Hematopoietic multipotent progenitor cell treated with erythropoietin and hydrocortisone succinate and interleukin-3 and kit ligand, for 4 days (in vitro differentiated cells): ENCODE measurements around the gene TUBB4B.
A peak's percentile ranks its signal among the peaks of the same experiment; 100 is the strongest.
"Not testable (repeated sequence)": the region's sequence is repeated elsewhere in the genome, so short reads cannot be mapped to it uniquely, and the experiment has no call there.

ENCODE experiments used
- DNase-seq: peaks from one replicate; pipeline ENCODE4 v3.0.0-alpha.2; 2015

TUBB4B gene

GRCh38 chr9:137237759-137238726 lies 3.0 kb upstream of the TUBB4B start:
- no peak for DNase-seq

DNA sequence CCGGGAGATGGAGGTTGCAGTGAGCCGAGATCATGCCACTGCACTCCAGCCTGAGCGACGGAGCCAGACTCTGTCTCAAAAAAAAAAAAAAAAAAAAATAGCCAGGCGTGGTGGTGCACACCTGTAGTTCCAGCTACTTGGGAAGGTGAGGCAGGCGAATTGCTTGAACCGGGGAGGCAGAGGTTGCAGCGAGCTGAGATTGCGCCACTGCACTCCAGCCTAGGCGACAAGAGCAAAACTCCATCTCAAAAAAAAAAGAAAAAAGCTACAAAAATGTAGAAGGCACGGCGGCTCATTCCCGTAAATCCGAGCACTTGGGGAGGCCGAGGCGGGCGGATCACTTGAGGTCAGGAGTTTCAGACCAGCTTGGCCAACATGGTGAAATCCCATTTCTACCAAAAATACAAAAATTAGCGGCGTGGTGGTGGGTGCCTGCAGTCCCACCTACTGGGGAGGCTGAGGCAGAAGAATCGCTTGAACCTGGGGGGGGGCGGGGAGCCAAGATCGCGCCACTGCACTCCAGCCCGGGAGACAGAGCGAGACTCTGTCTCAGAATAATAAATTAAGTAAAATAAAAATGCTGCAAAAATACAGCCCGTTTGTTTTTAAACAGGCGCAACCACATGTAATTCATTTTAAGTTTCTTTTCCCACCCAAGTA lies 1.4 kb upstream of the TUBB4B start:
- DNase-seq = not testable (repeated sequence)

DNA sequence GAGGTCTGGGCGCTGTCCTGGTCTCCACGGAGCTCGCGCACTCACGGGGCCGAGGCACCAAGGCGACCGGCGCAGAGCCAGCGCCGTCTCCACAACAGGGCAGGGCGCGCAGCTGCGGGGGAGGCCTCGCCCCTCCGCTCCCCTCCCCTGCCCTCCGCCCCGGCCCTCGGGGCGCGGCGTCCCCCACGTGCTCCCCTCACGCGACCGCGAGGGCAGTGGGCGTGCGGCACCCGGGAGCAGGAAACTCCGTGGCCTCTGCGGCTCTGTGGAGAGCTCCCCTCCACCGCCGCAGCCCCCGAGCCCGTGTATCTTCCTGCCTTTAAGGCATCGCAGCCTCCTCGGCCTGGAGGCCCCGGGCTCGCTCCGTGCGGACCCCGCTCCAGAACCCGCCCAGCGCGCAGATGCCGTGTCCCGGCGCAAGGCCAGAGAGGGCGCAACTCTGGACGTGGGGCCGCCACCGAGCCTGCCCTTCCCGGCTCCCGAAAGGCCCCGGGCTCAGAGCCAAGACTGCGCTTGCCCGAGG lies 708 bp upstream of the TUBB4B start:
- DNase-seq = peak; percentile 92

- DNase-seq = peak; percentile 78
Observed at GRCh38 chr9:137241490-137242268, 592 bp downstream of the TUBB4B start.

- DNase-seq = no peak
Observed at GRCh38 chr9:137242269-137243203, 1.4 kb downstream of the TUBB4B start.

DNA sequence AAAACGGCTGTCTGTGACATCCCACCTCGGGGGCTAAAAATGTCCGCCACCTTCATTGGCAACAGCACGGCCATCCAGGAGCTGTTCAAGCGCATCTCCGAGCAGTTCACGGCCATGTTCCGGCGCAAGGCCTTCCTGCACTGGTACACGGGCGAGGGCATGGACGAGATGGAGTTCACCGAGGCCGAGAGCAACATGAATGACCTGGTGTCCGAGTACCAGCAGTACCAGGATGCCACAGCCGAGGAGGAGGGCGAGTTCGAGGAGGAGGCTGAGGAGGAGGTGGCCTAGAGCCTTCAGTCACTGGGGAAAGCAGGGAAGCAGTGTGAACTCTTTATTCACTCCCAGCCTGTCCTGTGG lies 2.2 kb downstream of the TUBB4B start:
- not testable (repeated sequence) for DNase-seq

DNA sequence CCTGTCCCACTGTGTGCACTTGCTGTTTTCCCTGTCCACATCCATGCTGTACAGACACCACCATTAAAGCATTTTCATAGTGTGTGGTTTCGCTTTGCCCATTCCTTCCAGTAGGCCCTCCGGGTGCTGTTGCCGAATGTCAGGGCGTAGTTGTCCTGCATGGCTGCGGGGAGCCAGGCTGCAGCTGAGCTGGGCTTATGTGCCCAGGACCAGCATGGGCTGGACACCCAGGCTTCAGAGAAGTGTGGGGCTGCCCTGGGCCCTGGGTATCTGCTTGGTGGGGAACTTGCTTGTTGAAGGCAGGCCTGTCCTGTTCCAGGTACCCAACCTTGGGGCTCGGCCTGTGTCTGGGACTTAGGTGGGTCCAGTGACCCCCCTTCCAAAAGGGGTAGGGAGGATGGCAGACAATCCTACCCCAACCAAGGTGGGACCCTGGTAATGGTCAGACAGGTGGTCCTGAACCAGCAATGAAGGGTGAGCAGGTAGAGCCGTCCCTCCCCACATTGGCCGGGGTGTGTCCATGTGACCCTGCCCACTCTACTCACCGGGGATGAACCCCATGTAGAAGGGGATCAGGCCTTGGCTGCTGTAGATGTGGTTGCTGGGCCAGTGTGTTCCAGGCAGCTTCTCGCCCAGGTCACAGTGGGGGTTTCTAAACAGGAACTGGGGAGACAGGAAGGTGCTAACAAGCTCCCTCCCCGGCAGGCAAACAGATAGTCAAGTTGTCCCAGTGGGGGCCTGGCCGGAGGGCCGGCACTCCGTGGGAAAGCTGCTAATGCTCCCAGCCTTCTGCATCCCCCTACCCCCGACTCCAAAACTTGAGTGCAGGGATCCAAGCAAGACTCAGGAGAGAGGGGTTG lies 2.8 kb downstream of the TUBB4B start:
- DNase-seq = peak; percentile 57

DNA sequence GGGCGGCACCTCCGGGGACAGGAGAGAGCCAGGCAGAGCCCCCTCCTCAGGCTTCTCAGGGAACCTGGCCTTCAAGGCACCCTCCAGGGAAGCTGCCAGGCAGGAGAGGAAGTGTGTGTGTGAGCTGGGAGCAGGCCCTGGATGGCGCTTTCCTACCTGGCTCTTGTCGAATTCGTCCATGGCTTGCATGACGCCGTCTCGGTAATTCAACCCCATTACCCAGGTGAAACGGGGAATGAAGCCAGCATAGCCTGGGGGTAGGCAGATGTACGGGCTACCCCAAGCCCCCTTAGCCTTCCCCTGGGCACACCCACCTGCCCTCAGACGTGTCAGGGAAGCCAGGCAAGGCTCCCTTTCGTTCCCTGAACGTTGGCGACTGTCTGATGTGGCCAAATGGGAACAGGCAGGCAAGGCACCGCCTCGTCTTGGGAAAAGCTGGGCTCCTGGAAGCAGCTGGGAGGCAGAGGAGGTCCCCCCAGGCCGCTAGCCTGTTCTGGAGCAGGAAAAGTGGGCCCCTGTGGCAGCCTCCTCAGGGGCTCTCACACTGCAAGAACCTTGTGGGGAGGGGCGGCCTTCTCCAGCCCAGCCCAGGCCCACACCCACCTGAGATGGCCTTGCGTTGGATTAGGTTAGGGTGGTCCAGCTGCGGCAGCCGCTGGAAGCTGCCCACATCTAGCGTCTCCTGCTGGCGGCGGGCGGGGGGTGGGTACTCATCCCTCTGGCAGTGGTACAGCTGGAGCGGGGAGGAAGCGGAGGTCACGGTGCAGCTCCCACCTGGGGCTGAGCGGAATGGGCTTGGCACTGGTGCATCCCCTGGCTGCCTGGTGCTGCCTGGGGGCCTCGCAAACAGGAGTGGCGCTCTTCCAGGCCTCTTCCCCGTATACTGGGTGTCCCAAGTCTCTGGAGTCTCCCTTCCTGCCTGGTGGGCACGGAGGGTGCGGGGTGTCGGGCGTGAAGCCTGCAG lies 3.7 kb downstream of the TUBB4B start:
- DNase-seq = no peak

GRCh38 chr9:137245450-137246421 lies 4.6 kb downstream of the TUBB4B start:
- no peak for DNase-seq

DNA sequence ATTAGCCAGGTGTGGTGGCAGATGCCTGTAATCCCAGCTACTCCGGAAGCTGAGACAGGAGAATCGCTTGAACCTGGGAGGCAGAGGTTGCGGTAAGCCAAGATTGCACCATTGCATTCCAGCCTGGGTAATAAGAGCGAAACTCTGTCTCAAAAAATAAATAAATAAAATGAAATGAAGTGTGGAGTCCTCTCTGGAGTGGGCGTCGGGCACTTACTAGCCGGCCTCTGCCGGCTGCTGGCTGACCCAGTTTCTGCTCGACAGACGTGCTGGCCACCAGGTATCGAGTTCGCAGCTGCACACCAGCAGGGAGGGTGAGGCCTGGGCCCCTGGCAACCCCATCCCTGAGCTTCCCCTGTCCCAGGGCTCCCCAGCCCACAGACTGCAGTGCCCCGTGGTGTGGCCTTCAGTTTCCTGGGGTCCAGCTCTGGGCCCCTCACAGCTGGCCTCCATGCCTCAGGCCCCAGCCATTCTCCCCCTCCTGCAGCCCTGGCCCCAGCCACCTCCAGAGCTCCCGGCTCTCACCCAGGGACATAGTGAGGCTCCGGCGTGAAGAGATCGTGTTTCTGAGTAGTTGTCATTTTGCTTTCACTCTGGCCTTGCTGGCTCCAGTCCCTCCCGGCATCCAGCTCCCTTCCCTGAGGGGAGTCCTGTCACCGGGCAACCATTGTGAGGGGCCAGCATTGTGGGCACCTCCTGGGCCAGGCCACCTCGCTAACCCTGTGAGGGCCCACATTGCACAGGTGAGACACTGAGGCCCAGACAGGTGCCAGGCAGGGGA lies 6.2 kb downstream of the TUBB4B start:
- DNase-seq = no peak

- DNase-seq = no peak
Observed at GRCh38 chr9:137247916-137248175, 6.8 kb downstream of the TUBB4B start.

GRCh38 chr9:137250329-137251193 lies 9.5 kb downstream of the TUBB4B start:
- DNase-seq = no peak

GRCh38 chr9:137251194-137251461 lies 10.0 kb downstream of the TUBB4B start, which contains the start of gene STPG3:
TSS of gene STPG3 (plus strand) at chr9:137251286. CDS start at chr9:137251287, 1 bp downstream.
- DNase-seq = no peak

DNA sequence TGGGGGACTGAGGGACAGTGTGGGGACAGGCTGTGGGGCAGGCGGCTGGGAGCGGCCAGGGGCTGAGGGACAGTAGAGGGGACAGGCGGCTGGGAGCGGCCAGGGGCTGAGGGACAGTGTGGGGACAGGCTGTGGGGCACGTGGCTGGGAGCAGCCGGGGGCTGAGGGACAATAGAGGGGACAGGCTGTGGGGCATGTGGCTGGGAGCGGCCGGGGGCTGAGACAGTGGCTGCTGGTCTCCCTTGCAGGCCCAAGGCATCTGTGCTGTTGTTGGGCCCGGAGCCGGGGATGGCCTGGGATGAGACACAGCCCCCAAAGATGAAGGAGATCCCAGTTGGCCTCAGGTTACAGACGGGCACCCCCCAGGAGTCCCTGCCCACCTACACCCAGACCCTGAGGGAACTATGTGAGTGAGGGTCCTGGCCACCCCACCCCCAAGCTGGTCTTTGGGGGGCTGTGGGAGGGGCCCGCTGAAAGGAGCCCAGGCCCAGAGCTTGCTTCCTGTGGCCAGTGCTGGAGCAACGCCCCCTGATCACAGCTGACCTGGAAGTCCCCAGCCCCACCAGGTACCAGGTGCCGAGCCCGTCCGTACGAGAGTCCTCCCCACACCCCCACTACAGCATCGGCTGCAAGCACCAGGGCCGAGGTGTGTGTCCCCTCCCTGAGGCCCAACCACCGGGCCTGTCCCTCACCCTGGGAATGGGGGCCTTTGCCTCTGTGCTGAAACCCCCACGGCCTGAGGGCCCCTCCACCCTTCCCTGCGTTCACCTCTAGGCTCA lies 10.6 kb downstream of the TUBB4B start:
- DNase-seq = no peak

GRCh38 chr9:137252555-137253506 lies 11.7 kb downstream of the TUBB4B start:
- DNase-seq = no peak
